ENCODE measurements around the gene ZC3H8.

DNA sequence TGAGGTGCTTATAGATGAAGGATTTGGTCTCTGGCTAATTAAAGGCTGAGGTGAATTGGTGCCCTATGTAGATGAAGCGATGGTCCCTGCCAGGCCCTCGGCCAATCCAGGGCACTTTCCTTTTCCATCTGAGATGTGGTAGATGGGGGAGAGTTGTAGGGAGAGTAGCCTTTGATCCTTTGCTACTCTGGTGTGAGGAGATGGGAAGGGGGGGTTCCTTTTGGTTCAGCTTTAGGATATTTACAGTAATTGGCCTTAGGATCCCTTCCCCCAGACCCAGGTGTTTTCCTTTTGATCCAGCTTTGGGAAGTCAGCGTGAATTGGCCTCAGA, 5.4 kb upstream of the ZC3H8 start:
- TF ChIP-seq, protein P1, sequence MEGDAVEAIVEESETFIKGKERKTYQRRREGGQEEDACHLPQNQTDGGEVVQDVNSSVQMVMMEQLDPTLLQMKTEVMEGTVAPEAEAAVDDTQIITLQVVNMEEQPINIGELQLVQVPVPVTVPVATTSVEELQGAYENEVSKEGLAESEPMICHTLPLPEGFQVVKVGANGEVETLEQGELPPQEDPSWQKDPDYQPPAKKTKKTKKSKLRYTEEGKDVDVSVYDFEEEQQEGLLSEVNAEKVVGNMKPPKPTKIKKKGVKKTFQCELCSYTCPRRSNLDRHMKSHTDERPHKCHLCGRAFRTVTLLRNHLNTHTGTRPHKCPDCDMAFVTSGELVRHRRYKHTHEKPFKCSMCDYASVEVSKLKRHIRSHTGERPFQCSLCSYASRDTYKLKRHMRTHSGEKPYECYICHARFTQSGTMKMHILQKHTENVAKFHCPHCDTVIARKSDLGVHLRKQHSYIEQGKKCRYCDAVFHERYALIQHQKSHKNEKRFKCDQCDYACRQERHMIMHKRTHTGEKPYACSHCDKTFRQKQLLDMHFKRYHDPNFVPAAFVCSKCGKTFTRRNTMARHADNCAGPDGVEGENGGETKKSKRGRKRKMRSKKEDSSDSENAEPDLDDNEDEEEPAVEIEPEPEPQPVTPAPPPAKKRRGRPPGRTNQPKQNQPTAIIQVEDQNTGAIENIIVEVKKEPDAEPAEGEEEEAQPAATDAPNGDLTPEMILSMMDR (IDR thresholded peaks at IDR 0.05), result no peak
- TF ChIP-seq POLR2A (IDR thresholded peaks at IDR 0.05), result no peak
